GM19395 (cell line): ENCODE data around the gene LRRC9.

Experiments
- ATAC-seq: cut with Tn5 transposase; IDR thresholded peaks from one replicate; pipeline ENCODE4 v1.9.1; 2021; ENCODE audit warnings: mild to moderate bottlenecking, moderate library complexity; ENCODE audit not compliant: unreplicated experiment

The LRRC9 gene

GRCh38 chr14:60106339-60106738 lies 186.4 kb downstream of the LRRC9 start:
- ATAC-seq, result peak; percentile 55

GRCh38 chr14:60107477-60107876 lies 187.5 kb downstream of the LRRC9 start:
- no peak for ATAC-seq

- ATAC-seq, result no peak
Measured at GRCh38 chr14:60111732-60112131, 191.8 kb downstream of the LRRC9 start.
